GM18526 (cell line): ENCODE results near the gene AATK.

ENCODE experiments used
- POLR2A ChIP-seq: IDR thresholded peaks from 3 replicates; pipeline ENCODE4 v1.6.1; 2011; ENCODE audit not compliant: insufficient read length; ENCODE audit errors: extremely low read depth

The AATK gene

GRCh38 chr17:81153340-81153803, 12.6 kb downstream of the AATK start:
- TF ChIP-seq POLR2A, result no peak

- TF ChIP-seq POLR2A, result no peak
Measured at GRCh38 chr17:81152288-81152828, 13.7 kb downstream of the AATK start.

- no peak for TF ChIP-seq POLR2A
Measured at GRCh38 chr17:81151278-81151677, 14.7 kb downstream of the AATK start.

- no peak for TF ChIP-seq POLR2A
Measured at GRCh38 chr17:81150377-81151077, 15.5 kb downstream of the AATK start.

GRCh38 chr17:81148986-81149533, 17.0 kb downstream of the AATK start:
- TF ChIP-seq POLR2A, result no peak

- no peak for TF ChIP-seq POLR2A
Measured at GRCh38 chr17:81148571-81148970, 17.4 kb downstream of the AATK start.

GRCh38 chr17:81147701-81148100, 18.3 kb downstream of the AATK start:
- TF ChIP-seq POLR2A, result no peak

GRCh38 chr17:81144423-81144781, 21.6 kb downstream of the AATK start:
- no peak for TF ChIP-seq POLR2A

- no peak for TF ChIP-seq POLR2A
Measured at GRCh38 chr17:81143717-81144422, 22.2 kb downstream of the AATK start.

- TF ChIP-seq POLR2A, result no peak
Measured at GRCh38 chr17:81143200-81143527, 22.9 kb downstream of the AATK start.

- TF ChIP-seq POLR2A, result no peak
Measured at GRCh38 chr17:81142301-81143199, 23.5 kb downstream of the AATK start.

- no peak for TF ChIP-seq POLR2A
Measured at GRCh38 chr17:81140695-81141094, 25.3 kb downstream of the AATK start.

- no peak for TF ChIP-seq POLR2A
Measured at GRCh38 chr17:81140018-81140417, 26.0 kb downstream of the AATK start.

GRCh38 chr17:81139428-81139827, 26.6 kb downstream of the AATK start:
- TF ChIP-seq POLR2A, result no peak

- TF ChIP-seq POLR2A, result no peak
Measured at GRCh38 chr17:81138500-81138899, 27.5 kb downstream of the AATK start.
